ENCODE measurements around the gene SLC2A2. TPM values are rescaled to one million over a fixed set of nuclear protein-coding genes. Genes with fewer than 3 reads are reported as not detected.
A peak's percentile ranks its signal among the peaks of the same experiment; 100 is the strongest.

The SLC2A2 gene
- total RNA-seq, 6 experiments from 2014 or later: not detected

DNA sequence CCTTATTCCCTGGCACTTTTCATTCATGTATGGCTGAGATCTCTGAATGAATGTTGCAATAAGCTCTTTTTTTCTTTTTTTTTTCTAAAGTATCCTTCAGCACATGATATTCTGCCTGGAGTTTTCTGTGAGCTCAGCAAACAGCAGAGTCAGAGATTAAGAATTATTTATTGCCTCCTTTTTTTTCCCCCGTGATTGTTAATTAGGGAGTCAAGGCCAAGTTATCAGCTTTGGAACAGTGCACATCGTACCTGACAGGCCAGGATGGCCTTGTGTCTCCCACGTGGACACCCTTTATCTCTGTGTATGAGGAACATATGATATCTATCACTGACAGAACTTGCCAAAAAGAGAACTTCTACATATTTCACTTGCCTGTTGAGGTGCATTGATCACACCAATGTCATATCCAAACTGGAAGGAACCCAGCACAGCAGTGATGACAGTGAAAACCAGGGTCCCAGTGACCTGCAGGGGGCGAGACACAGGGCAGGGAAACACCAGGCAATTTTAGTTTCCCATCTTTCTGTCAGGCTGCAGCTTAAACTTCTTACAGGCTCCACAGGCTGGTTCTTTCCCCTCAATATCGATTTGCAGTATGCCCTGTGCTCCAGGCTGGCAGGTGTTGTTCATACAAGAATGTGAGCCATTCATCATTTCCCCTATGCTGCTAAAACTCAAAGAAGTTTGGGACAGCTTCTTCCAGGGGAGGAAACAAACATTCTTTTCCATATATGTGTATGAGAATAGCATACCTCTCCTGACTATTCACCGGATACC, 8.2 kb downstream of the SLC2A2 start:
- DNase-seq: no peak
- H3K9me3 Mint-ChIP-seq: no peaks in the 10 kb centered on the region
- no peaks in the 10 kb centered on the region for H3K36me3 Mint-ChIP-seq (ENCODE audit: low read depth)
- no peaks in the 10 kb centered on the region; the same call in 1 of the 2 replicates for H3K27me3 Mint-ChIP-seq (ENCODE audit: insufficient read depth)
- H3K4me1 Mint-ChIP-seq (ENCODE audit: low read depth): peaks cover 8% of the 10 kb centered on the region
- H3K27ac Mint-ChIP-seq: no peak overlapping the region
- TF ChIP-seq, protein P1, sequence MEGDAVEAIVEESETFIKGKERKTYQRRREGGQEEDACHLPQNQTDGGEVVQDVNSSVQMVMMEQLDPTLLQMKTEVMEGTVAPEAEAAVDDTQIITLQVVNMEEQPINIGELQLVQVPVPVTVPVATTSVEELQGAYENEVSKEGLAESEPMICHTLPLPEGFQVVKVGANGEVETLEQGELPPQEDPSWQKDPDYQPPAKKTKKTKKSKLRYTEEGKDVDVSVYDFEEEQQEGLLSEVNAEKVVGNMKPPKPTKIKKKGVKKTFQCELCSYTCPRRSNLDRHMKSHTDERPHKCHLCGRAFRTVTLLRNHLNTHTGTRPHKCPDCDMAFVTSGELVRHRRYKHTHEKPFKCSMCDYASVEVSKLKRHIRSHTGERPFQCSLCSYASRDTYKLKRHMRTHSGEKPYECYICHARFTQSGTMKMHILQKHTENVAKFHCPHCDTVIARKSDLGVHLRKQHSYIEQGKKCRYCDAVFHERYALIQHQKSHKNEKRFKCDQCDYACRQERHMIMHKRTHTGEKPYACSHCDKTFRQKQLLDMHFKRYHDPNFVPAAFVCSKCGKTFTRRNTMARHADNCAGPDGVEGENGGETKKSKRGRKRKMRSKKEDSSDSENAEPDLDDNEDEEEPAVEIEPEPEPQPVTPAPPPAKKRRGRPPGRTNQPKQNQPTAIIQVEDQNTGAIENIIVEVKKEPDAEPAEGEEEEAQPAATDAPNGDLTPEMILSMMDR (IDR thresholded peaks at IDR 0.05): peak; percentile 69
- no peak overlapping the region for H3K4me3 Mint-ChIP-seq

- no peaks in the 10 kb centered on the region for H3K36me3 Mint-ChIP-seq (ENCODE audit: low read depth)
- H3K27ac Mint-ChIP-seq: no peak overlapping the region
- DNase-seq: no peak
- no peaks in the 10 kb centered on the region for H3K9me3 Mint-ChIP-seq
- peaks cover 8% of the 10 kb centered on the region for H3K4me1 Mint-ChIP-seq (ENCODE audit: low read depth)
- no peak overlapping the region for H3K4me3 Mint-ChIP-seq
- TF ChIP-seq, protein P1 (IDR thresholded peaks at IDR 0.05): no peak
- no peaks in the 10 kb centered on the region; the same call in 1 of the 2 replicates for H3K27me3 Mint-ChIP-seq (ENCODE audit: insufficient read depth)
Measured at GRCh38 chr3:171013822-171014748, 12.4 kb downstream of the SLC2A2 start.

DNA sequence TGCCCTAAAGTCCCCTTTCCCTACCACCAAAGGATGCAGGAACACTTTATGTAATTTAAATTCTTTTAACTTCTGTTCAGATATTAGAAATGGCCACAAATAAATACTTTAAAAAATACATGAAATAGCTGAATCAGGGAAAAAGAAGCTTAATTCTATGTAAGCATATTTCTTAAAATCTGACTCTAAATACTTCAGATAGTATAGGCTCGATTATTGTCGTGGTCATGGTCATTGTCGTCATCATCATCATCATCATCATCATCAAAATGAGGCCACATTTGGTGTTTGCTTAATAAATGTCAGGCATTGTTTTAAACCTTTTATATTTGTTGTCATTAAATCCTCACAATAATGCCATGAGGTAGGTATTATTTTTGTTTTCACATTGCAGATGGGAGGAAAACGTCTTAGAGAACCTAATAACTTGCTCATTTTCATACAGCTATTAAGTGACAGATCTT, 14.6 kb downstream of the SLC2A2 start:
- Mint-ChIP-seq H3K27ac (no peak overlapping the region), H3K9me3 (no peaks in the 10 kb centered on the region), H3K27me3 (ENCODE audit: insufficient read depth) (no peaks in the 10 kb centered on the region; the same call in 1 of the 2 replicates), H3K4me1 (ENCODE audit: low read depth) (peaks cover 2% of the 10 kb centered on the region; the same call in 1 of the 2 replicates), H3K36me3 (ENCODE audit: low read depth) (no peaks in the 10 kb centered on the region), H3K4me3 (no peak overlapping the region)
- DNase-seq: no peak
- TF ChIP-seq, protein P1 (IDR thresholded peaks at IDR 0.05): no peak

DNA sequence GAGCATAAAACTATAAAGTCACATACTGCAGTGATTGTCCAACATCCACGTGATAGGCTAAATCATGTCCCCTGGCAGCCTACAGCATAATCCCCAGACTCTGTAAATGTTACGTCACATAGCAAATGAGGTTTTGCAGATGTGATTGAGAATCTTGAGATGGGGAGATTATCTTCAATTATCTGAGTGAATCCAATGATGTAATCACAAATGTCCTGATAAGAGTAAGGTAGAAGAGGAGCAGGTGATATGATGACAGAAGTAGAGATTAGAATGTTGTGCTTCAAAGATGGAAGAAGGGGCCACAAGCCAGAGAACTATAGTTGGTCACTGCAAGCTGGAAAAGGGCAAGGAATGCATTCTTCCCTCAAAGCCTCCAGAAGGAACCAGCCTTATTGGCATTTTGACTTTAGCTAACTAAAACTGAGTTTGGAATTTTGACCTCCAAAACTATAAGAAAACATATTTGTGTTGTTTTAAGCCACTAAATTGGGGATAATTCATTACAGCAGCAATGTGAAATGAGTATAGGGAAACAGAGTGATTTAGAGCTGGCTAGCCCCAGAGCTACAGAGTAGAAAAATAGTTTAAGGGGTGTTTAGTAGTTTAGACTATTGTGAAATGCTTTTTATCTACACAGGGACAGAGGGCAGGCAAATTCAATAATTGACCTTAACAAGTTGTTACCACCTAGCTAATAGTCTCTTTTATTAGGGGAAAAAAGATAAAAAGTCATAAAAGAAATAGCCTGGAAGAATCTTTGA, 15.2 kb downstream of the SLC2A2 start:
- H3K9me3 Mint-ChIP-seq: no peaks in the 10 kb centered on the region

More for the DNA sequence above, 15.2 kb downstream of the SLC2A2 start:
- Mint-ChIP-seq H3K4me1 (ENCODE audit: low read depth) (peaks cover 8% of the 10 kb centered on the region), H3K27ac (no peak overlapping the region), H3K27me3 (ENCODE audit: insufficient read depth) (no peaks in the 10 kb centered on the region; the same call in 1 of the 2 replicates), H3K36me3 (ENCODE audit: low read depth) (no peaks in the 10 kb centered on the region), H3K4me3 (no peak overlapping the region)
- TF ChIP-seq, protein P1 (IDR thresholded peaks at IDR 0.05): no peak
- no peak for DNase-seq

Measured in HFFc6 (cell line).